ENCODE data around the gene RLN3. TPM values are rescaled to one million over a fixed set of nuclear protein-coding genes. Genes with fewer than 3 reads are reported as not detected.

RLN3 gene
- total RNA-seq, 2 donors from 2014 or later: not detected

- H3K9me3 ChIP-seq: no peaks in the 10 kb centered on the region
- intact Hi-C loops (cut with DNase I): no loop called here
- TF ChIP-seq POLR2A (IDR thresholded peaks at IDR 0.05) (no peak), CTCF (IDR thresholded peaks at IDR 0.05) (no peak)
- no peaks in the 10 kb centered on the region for H3K27me3 ChIP-seq
- H3K36me3 ChIP-seq (replicated peaks in 1 of 2; ENCODE audit: insufficient read depth in 1 of 2, low read depth in 2 of 2): no peaks in the 10 kb centered on the region
- no peak for ATAC-seq
- 90% methylated on average over 20 to 22 of the region's 22 CpGs for WGBS, 2 donors
- peaks cover 25% of the 10 kb centered on the region for H3K4me1 ChIP-seq
- no peak for DNase-seq
- H3K4me3 ChIP-seq: no peak overlapping the region
- H3K27ac ChIP-seq: no peak overlapping the region
Measured at GRCh38 chr19:13996928-13997630, 30.9 kb upstream of the RLN3 start.

DNA sequence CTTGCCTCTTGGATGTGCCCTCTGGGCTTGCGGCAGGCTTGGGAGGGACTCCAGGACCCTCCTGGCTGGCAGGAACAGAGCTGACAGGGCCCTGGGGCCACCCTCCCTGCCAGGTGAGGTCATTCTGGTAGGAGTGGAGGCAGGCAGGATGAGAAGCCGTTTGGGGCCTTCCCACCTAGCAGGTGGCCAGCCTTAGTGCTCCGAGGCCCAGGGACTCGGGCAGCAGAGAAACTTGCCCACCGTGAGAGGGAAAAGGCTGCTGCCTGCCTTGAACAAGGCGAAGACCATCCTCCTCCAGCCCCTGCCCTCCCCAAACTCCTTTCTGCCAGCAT, 30.4 kb upstream of the RLN3 start:
- Histone ChIP-seq H3K27me3 (no peaks in the 10 kb centered on the region), H3K4me1 (peaks cover 29% of the 10 kb centered on the region), H3K36me3 (replicated peaks in 1 of 2; ENCODE audit: insufficient read depth in 1 of 2, low read depth in 2 of 2) (no peaks in the 10 kb centered on the region), H3K27ac (no peak overlapping the region), H3K4me3 (no peak overlapping the region), H3K9me3 (no peaks in the 10 kb centered on the region)
- ATAC-seq (no peak), DNase-seq (no peak)
- TF ChIP-seq CTCF (IDR thresholded peaks at IDR 0.05) (no peak), POLR2A (IDR thresholded peaks at IDR 0.05) (no peak)
- WGBS, 2 donors: 92 to 94% methylated on average over 5 to 6 of the region's 6 CpGs
- intact Hi-C loops (cut with DNase I): no loop called here

DNA sequence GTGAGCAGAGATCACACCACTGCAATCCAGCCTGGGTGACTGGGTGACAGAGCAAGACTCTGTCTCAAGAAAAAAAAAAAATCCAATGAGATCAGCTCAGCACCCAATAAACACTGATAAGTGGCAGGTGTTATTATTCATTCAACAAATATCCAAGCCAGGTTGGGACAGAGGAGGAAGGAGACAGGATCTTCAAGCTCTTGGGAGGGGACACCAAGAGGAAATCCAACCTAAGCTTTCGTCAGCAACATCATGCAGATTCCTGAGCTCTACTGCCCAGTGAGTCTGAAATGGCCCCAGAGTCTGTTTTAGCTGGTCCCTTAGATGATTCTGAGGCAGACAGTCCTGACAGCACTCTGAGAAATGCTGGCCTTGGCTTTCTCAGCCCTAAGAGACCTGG, 29.5 kb upstream of the RLN3 start:
- no peak overlapping the region for H3K27ac ChIP-seq
- ATAC-seq: no peak
- no peaks in the 10 kb centered on the region for H3K36me3 ChIP-seq (replicated peaks in 1 of 2; ENCODE audit: insufficient read depth in 1 of 2, low read depth in 2 of 2)
- H3K9me3 ChIP-seq: no peaks in the 10 kb centered on the region
- peaks cover 37% of the 10 kb centered on the region for H3K4me1 ChIP-seq
- TF ChIP-seq CTCF (IDR thresholded peaks at IDR 0.05) (no peak), POLR2A (IDR thresholded peaks at IDR 0.05) (no peak)
- H3K4me3 ChIP-seq: no peak overlapping the region
- no peaks in the 10 kb centered on the region for H3K27me3 ChIP-seq
- 100% methylated on average over 1 of the region's 1 CpG for WGBS, 2 donors
- DNase-seq: no peak
- intact Hi-C loops (cut with DNase I): no loop called here

- no peak for ATAC-seq
- Histone ChIP-seq H3K9me3 (no peaks in the 10 kb centered on the region), H3K27me3 (no peaks in the 10 kb centered on the region), H3K4me1 (peaks cover 44% of the 10 kb centered on the region), H3K27ac (no peak overlapping the region), H3K4me3 (no peak overlapping the region), H3K36me3 (replicated peaks in 1 of 2; ENCODE audit: insufficient read depth in 1 of 2, low read depth in 2 of 2) (no peaks in the 10 kb centered on the region)
- no peak for DNase-seq
- TF ChIP-seq POLR2A (IDR thresholded peaks at IDR 0.05) (no peak), CTCF (IDR thresholded peaks at IDR 0.05) (no peak)
- WGBS, 2 donors: 95 to 98% methylated on average over 3 of the region's 3 CpGs
- intact Hi-C loops (cut with DNase I): no loop called here
Measured at GRCh38 chr19:13999085-13999484, 28.9 kb upstream of the RLN3 start.

GRCh38 chr19:14000691-14001375, 27.1 kb upstream of the RLN3 start:
- ATAC-seq: no peak
- intact Hi-C loops (cut with DNase I): no loop called here
- Histone ChIP-seq H3K4me3 (no peak overlapping the region), H3K36me3 (replicated peaks in 1 of 2; ENCODE audit: insufficient read depth in 1 of 2, low read depth in 2 of 2) (no peaks in the 10 kb centered on the region), H3K4me1 (peaks cover 47% of the 10 kb centered on the region), H3K27me3 (no peaks in the 10 kb centered on the region), H3K27ac (peak overlapping the region in 1 of 4 donors; percentile 15), H3K9me3 (no peaks in the 10 kb centered on the region)
- TF ChIP-seq POLR2A (IDR thresholded peaks at IDR 0.05): no peak
- no peak for TF ChIP-seq CTCF (IDR thresholded peaks at IDR 0.05)
- 79 to 85% methylated on average over 12 to 13 of the region's 13 CpGs for WGBS, 2 donors
- DNase-seq: no peak

All from body of pancreas (tissue), 4 donors.